Measurements from ENCODE around the gene GMPS.
"Not testable (repeated sequence)": the region's sequence is repeated elsewhere in the genome, so short reads cannot be mapped to it uniquely, and the experiment has no call there.

Gene GMPS

GRCh38 chr3:155872904-155873646, 2.6 kb downstream of the GMPS start:
- DNase-seq: no peak

GRCh38 chr3:155876037-155876436, 5.6 kb downstream of the GMPS start:
- no peak for DNase-seq

- DNase-seq: no peak
These were observed 6.1 kb downstream of the GMPS start for GRCh38 chr3:155876503-155876902.

- DNase-seq: no peak
These were observed 9.8 kb downstream of the GMPS start for GRCh38 chr3:155880286-155880685.

- no peak for DNase-seq
These were observed 13.8 kb downstream of the GMPS start for GRCh38 chr3:155884292-155884691.

- no peak for DNase-seq
These were observed 14.8 kb downstream of the GMPS start for GRCh38 chr3:155885292-155885691.

- not testable (repeated sequence) for DNase-seq
These were observed 15.9 kb downstream of the GMPS start for GRCh38 chr3:155886348-155886747.

GRCh38 chr3:155886915-155887314, 16.5 kb downstream of the GMPS start:
- no peak for DNase-seq

- no peak for DNase-seq
These were observed 18.8 kb downstream of the GMPS start for GRCh38 chr3:155889212-155889611.

GRCh38 chr3:155889952-155890351, 19.5 kb downstream of the GMPS start:
- no peak for DNase-seq

GRCh38 chr3:155890671-155891190, 20.3 kb downstream of the GMPS start:
- DNase-seq: no peak

- DNase-seq: no peak
These were observed 20.9 kb downstream of the GMPS start for GRCh38 chr3:155891321-155891720.

- no peak for DNase-seq
These were observed 25.0 kb downstream of the GMPS start for GRCh38 chr3:155895379-155895900.

GRCh38 chr3:155906900-155907299, 36.5 kb downstream of the GMPS start:
- DNase-seq: no peak

GRCh38 chr3:155908086-155908485, 37.6 kb downstream of the GMPS start:
- no peak for DNase-seq

- no peak for DNase-seq
These were observed 38.2 kb downstream of the GMPS start for GRCh38 chr3:155908605-155909004.

GRCh38 chr3:155912090-155912489, 41.6 kb downstream of the GMPS start:
- DNase-seq: no peak

GRCh38 chr3:155912579-155913190, 42.2 kb downstream of the GMPS start:
- DNase-seq: no peak

GRCh38 chr3:155917781-155918180, 47.3 kb downstream of the GMPS start:
- no peak for DNase-seq

GRCh38 chr3:155919728-155920127, 49.3 kb downstream of the GMPS start:
- DNase-seq: no peak

GRCh38 chr3:155921486-155921885, 51.0 kb downstream of the GMPS start:
- DNase-seq: no peak

GRCh38 chr3:155934230-155934629, 63.8 kb downstream of the GMPS start:
- DNase-seq: no peak

- DNase-seq: no peak
These were observed 68.0 kb downstream of the GMPS start for GRCh38 chr3:155938409-155938808.

- no peak for DNase-seq
These were observed 70.9 kb downstream of the GMPS start for GRCh38 chr3:155941354-155941753.
